NT2/D1 (cell line): ENCODE measurements around the gene SEMA4B.

Experiments used
- YY1 ChIP-seq: IDR thresholded peaks from 2 replicates; pipeline ENCODE4 v1.6.1; 2011; ENCODE audit not compliant: insufficient read length, insufficient read depth
- ZNF274 ChIP-seq: IDR thresholded peaks from 2 replicates; pipeline ENCODE4 v1.6.1; 2011; ENCODE audit warnings: mild to moderate bottlenecking, low read depth, low read length

DNA sequence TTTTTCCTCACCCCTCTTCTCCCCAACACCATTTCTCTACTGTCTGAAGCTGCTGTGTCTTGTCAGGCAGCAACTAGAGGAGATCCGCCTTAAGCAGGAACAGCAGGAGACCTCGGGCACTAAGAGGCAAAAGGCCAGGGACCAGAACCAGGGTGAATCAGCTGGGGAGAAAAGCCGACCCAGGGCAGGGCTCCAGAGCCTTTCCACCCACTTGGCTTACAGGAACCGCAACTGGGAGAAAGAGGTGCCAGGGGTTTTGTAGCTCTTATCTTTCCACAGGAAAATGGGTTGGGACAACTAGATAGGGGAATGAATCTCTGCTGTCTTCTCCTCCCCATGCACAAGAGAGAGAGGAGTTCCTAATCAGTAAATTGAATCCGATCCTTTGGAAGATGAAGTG is 61.3 kb downstream of the SEMA4B start:
- no peak for TF ChIP-seq ZNF274
- TF ChIP-seq YY1: no peak
